IPS-15b (cell line): ENCODE results near the gene TBXAS1.

Source experiments
- H3K27me3 ChIP-seq: one replicate; pipeline ENCODE4 v1.6.1; 2013; ENCODE audit warnings: low read length; ENCODE audit not compliant: control insufficient read depth, insufficient read depth
- H3K36me3 ChIP-seq: one replicate; pipeline ENCODE4 v1.6.1; 2013; ENCODE audit warnings: low read length; ENCODE audit not compliant: control insufficient read depth, insufficient read depth
- H3K4me1 ChIP-seq: one replicate; pipeline ENCODE4 v1.6.1; 2013; ENCODE audit warnings: mild to moderate bottlenecking, low read length; ENCODE audit not compliant: control insufficient read depth, insufficient read depth
- H3K4me3 ChIP-seq: one replicate; pipeline ENCODE4 v1.5.1; 2013; ENCODE audit warnings: low read depth, low read length
- H3K9ac ChIP-seq: one replicate; pipeline ENCODE4 v1.6.1; 2013; ENCODE audit warnings: low read depth, mild to moderate bottlenecking, low read length
- H3K9me3 ChIP-seq: one replicate; pipeline ENCODE4 v1.6.1; 2013; ENCODE audit warnings: mild to moderate bottlenecking, low read length; ENCODE audit not compliant: control insufficient read depth, insufficient read depth

Gene TBXAS1

DNA sequence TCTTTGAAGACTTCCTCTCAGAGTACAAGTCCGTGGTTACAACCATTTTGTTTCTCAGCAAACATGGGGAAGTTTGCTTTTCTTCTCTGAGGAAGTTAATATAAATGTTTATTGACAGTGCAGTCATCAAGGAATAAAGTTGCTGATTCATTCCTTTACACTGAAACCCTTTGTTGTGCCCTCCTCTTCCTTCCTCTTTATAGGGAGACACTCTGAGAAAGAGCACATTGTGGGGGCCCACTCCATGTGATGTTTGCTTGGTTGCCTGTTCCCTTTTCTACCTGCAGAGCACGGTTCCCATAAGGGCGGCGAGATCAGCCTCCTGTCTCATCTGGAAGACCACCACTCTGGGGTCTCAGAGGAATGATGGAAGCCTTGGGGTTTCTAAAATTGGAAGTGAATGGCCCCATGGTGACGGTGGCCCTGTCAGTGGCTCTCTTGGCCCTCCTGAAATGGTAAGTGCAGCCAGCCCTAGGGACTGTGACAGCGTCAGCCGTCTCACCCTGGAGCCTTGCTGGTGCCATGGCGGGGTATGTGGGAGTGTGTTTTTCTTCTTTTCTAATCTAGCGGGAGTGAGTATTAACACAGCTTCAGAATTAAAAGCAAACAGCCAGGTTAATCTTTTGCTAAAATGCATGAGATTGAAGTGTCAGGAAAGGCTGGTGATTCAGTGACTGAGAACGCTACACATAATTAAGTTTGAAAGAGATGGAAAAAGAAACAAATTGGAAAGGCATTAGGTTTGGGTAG lies at the start of gene TBXAS1:
TSS of gene TBXAS1 (plus strand) at position 240 of the 750 bp plus-strand sequence. CDS start at position 367, 127 bp downstream.
- no peak within 1 kb of the TSS for H3K4me3 ChIP-seq
- H3K4me1 ChIP-seq = peaks cover 2% of the 10 kb centered on the region
- no peaks in the 10 kb centered on the region for H3K27me3 ChIP-seq
- no peaks in the 10 kb centered on the region for H3K9me3 ChIP-seq
- H3K36me3 ChIP-seq = no peaks in the 10 kb centered on the region
- H3K9ac ChIP-seq = no peak within 1 kb of the TSS

DNA sequence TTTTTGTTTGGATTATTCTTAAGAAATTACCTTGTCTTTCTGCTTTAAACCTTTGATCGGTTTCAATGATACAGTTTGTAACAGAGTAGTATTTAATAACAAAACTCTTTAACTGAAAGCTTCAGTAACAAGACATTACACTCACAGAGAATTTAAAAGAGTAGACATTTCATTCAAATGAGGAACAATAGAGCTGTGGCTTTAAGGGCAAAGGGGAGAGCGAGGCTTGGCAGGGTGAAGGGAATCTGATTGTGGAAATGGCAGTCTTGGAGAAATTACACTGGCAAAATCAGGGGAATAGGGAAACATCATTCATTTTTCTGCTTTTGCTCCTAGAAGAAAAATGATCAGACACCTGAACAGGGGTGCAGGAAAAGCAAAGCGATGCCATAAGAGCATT lies 46.1 kb upstream of the TBXAS1 start:
- peaks cover 31% of the 10 kb centered on the region for H3K27me3 ChIP-seq
- H3K36me3 ChIP-seq = no peaks in the 10 kb centered on the region
- no peak overlapping the region for H3K4me3 ChIP-seq
- H3K9me3 ChIP-seq = no peaks in the 10 kb centered on the region
- no peak overlapping the region for H3K9ac ChIP-seq
- peaks cover 9% of the 10 kb centered on the region for H3K4me1 ChIP-seq

DNA sequence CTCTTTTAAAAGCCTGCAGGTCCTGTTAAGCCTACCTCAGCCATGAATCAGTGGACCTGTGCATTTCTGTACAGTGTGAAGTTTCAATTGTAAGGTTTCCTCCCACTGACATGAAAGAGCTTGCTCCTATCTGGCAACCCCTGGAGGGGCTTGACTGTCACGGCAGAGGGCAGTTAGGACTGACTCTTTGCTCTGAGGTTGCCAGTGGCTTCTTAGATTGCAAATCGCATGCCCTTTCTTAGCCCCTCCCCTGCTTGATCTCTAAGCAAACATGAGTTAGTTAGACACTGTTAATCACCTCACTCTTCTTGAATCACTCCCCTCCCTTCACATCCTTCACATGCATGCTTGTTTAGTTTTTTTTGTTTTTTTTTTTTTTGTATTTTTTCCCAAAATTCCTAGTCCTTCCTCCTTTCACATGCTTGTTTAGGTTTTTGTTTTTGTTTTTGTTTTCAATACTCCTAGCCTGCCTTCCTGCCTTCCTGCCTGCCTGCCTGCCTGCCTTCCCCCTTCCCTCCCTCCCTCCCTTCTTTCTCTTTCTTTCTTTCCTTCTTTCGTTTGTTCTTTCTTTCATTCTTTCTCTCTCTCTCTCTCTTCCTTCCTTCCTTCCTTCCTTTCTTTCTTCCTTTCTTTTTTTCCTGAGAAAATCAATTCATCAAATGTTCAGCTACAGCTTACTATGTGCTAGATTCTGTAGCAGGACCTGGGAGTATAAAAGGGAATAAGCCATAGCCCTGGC lies 45.2 kb upstream of the TBXAS1 start:
- no peak overlapping the region for H3K4me3 ChIP-seq
- H3K36me3 ChIP-seq = no peaks in the 10 kb centered on the region
- no peaks in the 10 kb centered on the region for H3K9me3 ChIP-seq
- peaks cover 25% of the 10 kb centered on the region for H3K27me3 ChIP-seq
- no peak overlapping the region for H3K9ac ChIP-seq
- peaks cover 7% of the 10 kb centered on the region for H3K4me1 ChIP-seq

DNA sequence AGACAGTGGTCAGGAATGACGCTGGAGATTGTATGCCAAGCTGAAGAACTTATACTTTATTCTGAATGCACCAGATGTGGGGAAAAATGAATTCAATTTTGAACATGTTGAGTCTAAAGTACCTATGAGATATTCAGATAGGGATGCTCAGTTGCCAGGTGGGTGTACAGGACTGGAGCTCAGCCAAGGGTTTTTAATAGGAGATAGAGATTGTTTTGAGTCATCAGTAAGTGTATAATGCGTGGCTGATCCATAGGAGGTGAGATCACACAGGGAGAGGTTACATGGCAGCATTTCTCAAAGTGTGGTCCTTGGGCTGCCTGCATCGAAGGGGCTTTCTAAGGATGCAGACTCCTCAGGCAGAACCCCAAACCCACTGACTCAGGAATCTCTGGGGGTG lies 44.4 kb upstream of the TBXAS1 start:
- Histone ChIP-seq H3K36me3 (no peaks in the 10 kb centered on the region), H3K9me3 (no peaks in the 10 kb centered on the region), H3K9ac (no peak overlapping the region), H3K4me3 (no peak overlapping the region), H3K4me1 (peaks cover 6% of the 10 kb centered on the region), H3K27me3 (peaks cover 17% of the 10 kb centered on the region)

DNA sequence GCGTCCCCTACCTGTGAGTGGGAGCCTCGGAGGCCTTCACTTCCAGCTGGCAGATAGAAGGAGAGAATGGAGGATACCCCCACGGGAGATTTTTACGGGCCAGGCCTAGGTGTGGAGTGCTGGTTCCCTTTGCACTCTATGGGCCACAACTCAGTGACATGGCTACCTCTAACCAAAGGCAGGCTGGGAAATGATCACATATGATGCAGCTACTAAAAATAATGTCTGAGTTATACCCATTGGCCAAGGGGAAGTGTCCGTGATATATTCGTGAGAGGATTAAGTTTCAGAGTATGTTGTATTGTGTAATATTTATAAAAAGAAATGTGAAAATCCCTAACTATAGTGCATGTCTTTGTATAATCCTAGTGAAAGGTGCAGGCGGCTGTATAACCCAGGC lies 37.7 kb upstream of the TBXAS1 start:
- Histone ChIP-seq H3K4me3 (no peak overlapping the region), H3K9me3 (no peaks in the 10 kb centered on the region), H3K27me3 (no peaks in the 10 kb centered on the region), H3K9ac (no peak overlapping the region), H3K36me3 (no peaks in the 10 kb centered on the region), H3K4me1 (no peaks in the 10 kb centered on the region)

DNA sequence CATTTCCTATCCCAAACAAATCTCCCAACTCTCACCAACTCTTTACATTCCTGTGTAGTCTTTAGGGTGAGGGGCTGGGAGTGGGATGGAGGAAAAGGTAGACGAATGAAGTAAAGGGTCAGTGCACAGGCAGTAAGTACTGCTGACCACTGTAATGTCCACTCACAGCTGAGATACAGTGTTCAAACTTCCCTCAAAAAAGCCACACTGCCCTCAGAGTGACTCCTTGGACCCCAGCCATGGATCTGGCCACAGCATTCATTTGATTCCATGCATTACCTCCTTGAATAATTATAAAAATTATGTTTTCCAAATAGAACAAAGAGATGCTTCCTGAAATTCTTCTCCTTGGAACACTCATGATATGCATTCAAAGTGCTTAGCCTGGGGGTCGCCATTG lies 31.5 kb upstream of the TBXAS1 start:
- Histone ChIP-seq H3K9ac (no peak overlapping the region), H3K4me3 (no peak overlapping the region), H3K4me1 (no peaks in the 10 kb centered on the region)

DNA sequence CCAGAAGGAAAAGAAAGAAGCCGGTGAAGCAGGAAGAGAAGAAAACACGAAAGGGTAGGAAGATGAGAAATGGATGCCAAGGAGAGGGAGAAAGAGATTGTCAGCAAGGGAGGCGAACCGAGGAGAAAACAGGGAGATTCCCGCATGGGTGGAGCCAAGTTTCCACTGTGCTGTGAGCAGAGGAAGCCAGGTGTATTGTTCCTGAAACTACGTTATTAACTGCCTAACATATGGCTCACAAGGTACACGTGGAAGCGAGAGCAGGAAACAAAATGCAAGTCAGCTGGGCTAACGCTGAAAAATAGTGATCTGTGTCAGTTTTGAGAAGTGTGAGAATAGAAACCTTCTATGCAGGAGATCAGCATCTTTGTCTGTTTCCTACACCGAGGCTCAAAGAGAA lies 30.8 kb upstream of the TBXAS1 start:
- Histone ChIP-seq H3K36me3 (no peaks in the 10 kb centered on the region), H3K4me1 (no peaks in the 10 kb centered on the region), H3K9ac (no peak overlapping the region), H3K9me3 (no peaks in the 10 kb centered on the region), H3K27me3 (no peaks in the 10 kb centered on the region), H3K4me3 (no peak overlapping the region)

More for the DNA sequence above, 31.5 kb upstream of the TBXAS1 start:
- no peaks in the 10 kb centered on the region for H3K9me3 ChIP-seq
- H3K27me3 ChIP-seq = no peaks in the 10 kb centered on the region
- H3K36me3 ChIP-seq = no peaks in the 10 kb centered on the region

DNA sequence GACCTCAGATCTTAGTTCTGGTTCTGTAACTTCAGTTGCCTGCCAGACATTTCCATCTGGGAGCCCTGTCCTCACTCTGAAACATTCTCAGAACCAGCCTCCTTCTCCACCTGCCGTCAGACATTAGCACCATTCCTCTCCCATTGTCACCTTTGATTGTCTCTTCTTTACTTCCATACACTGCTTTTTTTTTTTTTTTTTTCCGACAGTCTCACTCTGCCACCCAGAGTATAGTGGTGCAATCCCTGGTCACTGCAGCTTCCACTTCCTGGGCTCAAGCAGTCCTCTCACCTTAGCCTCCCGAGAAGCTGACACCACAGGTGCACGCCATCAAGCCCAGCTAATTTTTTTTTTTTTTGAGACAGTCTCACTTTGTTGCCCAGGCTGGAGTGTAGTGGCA lies 30.2 kb upstream of the TBXAS1 start:
- Histone ChIP-seq H3K4me1 (no peaks in the 10 kb centered on the region), H3K9me3 (peaks cover 6% of the 10 kb centered on the region), H3K9ac (no peak overlapping the region), H3K36me3 (no peaks in the 10 kb centered on the region), H3K4me3 (no peak overlapping the region), H3K27me3 (no peaks in the 10 kb centered on the region)

DNA sequence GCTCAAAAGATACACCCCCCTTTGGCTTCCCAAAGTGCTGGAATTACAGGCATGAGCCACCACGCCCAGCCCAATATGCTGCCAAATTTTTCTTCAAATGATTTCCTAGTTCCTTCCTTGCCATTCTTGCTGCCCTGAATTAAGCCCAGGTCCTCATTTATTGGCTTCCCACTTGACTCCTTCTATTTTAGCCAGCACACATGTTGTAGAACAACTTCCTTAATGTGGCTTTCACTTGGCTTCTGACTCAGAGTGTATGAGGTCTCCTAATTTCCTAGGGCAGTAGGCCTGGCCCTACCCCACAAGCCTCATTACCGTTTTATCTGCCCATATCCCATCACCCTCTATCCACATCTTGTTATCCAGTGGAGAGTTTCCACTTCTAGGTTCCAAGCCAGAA lies 29.5 kb upstream of the TBXAS1 start:
- Histone ChIP-seq H3K36me3 (no peaks in the 10 kb centered on the region), H3K9ac (no peak overlapping the region), H3K9me3 (peaks cover 9% of the 10 kb centered on the region), H3K27me3 (no peaks in the 10 kb centered on the region), H3K4me3 (no peak overlapping the region), H3K4me1 (no peaks in the 10 kb centered on the region)

DNA sequence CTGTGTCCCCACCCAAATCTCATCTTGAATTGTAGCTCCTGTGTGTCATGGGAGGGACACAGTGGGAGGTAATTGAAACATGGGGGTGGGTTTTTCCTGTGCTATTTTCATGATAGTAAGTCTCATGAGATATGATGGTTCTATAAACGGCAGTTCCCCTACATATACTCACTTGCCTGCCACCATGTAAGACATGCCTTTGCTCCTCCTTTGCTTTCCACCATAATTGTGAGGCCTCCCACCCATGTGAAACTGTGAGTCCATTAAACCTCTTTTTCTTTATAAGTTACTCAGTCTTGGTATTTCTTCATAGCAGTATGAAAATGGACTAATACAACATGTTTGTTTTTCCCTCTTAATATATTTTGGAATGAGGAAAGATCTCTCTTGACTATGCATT lies 24.5 kb upstream of the TBXAS1 start:
- Histone ChIP-seq H3K4me1 (no peaks in the 10 kb centered on the region), H3K4me3 (no peak overlapping the region), H3K9ac (no peak overlapping the region), H3K9me3 (peaks cover 9% of the 10 kb centered on the region), H3K36me3 (no peaks in the 10 kb centered on the region), H3K27me3 (no peaks in the 10 kb centered on the region)

DNA sequence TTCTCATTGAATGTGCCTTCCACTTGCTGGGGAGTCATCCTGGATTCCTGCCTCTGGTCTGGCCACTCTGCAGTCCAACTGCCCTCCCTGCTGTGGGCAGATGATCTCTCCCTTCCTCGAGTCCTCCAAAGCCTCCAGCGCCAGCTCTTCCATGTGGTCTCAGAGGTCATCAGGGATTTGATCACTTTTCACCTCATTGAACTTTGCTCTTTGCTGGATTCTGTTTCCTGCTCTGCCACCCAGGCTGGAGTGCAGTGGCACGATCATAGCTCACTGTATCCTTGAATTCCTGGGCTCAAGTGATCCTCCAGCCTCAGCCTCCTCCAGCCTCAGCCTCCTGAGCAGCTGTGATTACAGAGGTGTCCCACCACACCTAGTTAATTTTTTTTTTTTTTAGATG lies 22.1 kb upstream of the TBXAS1 start:
- H3K36me3 ChIP-seq = no peaks in the 10 kb centered on the region
- peaks cover 9% of the 10 kb centered on the region for H3K9me3 ChIP-seq
- no peaks in the 10 kb centered on the region for H3K4me1 ChIP-seq
- no peak overlapping the region for H3K4me3 ChIP-seq
- no peaks in the 10 kb centered on the region for H3K27me3 ChIP-seq
- no peak overlapping the region for H3K9ac ChIP-seq

DNA sequence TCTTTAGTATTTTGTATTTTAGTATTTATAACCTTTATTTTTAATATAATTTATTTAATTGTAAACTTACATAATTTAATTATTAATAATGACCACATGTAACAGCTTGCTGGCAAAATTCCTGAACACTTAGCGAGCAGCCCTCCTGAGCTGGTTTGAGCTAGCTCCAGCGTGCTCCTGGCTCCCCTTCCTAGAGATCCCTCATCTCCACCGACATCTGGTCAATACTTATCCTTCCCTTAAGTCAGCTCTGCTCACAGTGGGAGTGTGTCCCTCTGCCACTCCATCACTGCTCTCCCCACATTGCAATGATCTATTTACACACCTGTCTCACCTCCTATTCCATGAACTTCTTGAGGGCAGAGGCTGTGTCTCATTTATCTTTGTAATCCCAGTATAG lies 20.6 kb upstream of the TBXAS1 start:
- H3K4me1 ChIP-seq = no peaks in the 10 kb centered on the region
- H3K9me3 ChIP-seq = peaks cover 7% of the 10 kb centered on the region
- H3K27me3 ChIP-seq = no peaks in the 10 kb centered on the region
- H3K36me3 ChIP-seq = no peaks in the 10 kb centered on the region
- no peak overlapping the region for H3K4me3 ChIP-seq
- no peak overlapping the region for H3K9ac ChIP-seq
